Measurements from ENCODE around the gene CCDC167.
A peak's percentile ranks its signal among the peaks of the same experiment; 100 is the strongest.

The CCDC167 gene

DNA sequence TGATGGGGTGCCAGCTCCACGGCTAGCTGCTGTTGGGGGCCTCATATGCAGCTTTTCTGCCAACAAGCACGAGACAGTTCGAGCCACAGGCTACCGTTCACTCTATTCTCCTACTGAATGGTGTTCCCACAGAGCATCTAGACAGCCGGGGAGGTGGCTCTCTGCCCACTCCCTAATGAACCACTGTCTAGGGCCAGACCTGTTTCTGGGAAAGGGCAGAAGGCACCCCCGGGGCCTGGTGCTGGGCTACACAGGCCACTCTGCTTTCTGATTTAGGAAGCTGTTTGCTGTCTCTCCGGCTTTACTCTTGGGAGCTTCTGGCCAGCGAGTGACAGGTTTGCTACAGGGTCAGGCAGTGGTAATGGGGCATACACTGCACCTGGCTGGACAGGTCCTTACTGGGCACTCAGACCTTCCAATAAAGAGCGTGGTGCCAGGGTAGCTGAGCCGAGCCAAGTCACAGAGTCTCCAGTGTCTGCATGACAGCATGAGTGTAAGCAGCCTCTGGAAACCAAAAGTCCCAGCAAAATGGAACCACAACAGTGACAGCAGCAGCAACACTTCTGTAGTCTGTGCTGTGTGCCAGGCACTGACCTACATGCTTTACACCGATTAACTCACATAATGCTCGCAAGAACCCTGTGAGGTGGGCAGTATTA lies 8.4 kb downstream of the CCDC167 start:
- H3K9me3 ChIP-seq (ENCODE audit: control insufficient read depth, insufficient read depth, low read length): no peaks in the 10 kb centered on the region
- H3K4me2 ChIP-seq (ENCODE audit: low read length): no peak overlapping the region
- H3K79me2 ChIP-seq (ENCODE audit: control insufficient read depth, low read length): peaks cover 38% of the 10 kb centered on the region
- H3K27me3 ChIP-seq (ENCODE audit: control insufficient read depth, low read length): no peaks in the 10 kb centered on the region
- TF ChIP-seq, protein P1, sequence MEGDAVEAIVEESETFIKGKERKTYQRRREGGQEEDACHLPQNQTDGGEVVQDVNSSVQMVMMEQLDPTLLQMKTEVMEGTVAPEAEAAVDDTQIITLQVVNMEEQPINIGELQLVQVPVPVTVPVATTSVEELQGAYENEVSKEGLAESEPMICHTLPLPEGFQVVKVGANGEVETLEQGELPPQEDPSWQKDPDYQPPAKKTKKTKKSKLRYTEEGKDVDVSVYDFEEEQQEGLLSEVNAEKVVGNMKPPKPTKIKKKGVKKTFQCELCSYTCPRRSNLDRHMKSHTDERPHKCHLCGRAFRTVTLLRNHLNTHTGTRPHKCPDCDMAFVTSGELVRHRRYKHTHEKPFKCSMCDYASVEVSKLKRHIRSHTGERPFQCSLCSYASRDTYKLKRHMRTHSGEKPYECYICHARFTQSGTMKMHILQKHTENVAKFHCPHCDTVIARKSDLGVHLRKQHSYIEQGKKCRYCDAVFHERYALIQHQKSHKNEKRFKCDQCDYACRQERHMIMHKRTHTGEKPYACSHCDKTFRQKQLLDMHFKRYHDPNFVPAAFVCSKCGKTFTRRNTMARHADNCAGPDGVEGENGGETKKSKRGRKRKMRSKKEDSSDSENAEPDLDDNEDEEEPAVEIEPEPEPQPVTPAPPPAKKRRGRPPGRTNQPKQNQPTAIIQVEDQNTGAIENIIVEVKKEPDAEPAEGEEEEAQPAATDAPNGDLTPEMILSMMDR (IDR thresholded peaks at IDR 0.05; ENCODE audit: low read depth, low read length, poor library complexity, severe bottlenecking): no peak
- TF ChIP-seq EZH2phosphoT487 (IDR thresholded peaks at IDR 0.05; ENCODE audit: borderline replicate concordance, low read length): no peak
- no peaks in the 10 kb centered on the region for H3F3A ChIP-seq (ENCODE audit: control insufficient read depth, insufficient read depth)
- H3K4me1 ChIP-seq (ENCODE audit: control insufficient read depth, low read length): no peaks in the 10 kb centered on the region; the same call in 1 of the 2 replicates
- H3K27ac ChIP-seq (ENCODE audit: low read depth, low read length): no peak overlapping the region
- H3K4me3 ChIP-seq (ENCODE audit: low read length): no peak overlapping the region
- H3K9me2 ChIP-seq (replicated peaks; ENCODE audit: control insufficient read depth, low read length): no peaks in the 10 kb centered on the region
- H4K20me1 ChIP-seq (ENCODE audit: control insufficient read depth, insufficient read depth, low read depth, low read length): peaks cover 4% of the 10 kb centered on the region; the same call in 1 of the 2 replicates
- no peaks in the 10 kb centered on the region for H3K36me3 ChIP-seq (ENCODE audit: control insufficient read depth, low read length)

DNA sequence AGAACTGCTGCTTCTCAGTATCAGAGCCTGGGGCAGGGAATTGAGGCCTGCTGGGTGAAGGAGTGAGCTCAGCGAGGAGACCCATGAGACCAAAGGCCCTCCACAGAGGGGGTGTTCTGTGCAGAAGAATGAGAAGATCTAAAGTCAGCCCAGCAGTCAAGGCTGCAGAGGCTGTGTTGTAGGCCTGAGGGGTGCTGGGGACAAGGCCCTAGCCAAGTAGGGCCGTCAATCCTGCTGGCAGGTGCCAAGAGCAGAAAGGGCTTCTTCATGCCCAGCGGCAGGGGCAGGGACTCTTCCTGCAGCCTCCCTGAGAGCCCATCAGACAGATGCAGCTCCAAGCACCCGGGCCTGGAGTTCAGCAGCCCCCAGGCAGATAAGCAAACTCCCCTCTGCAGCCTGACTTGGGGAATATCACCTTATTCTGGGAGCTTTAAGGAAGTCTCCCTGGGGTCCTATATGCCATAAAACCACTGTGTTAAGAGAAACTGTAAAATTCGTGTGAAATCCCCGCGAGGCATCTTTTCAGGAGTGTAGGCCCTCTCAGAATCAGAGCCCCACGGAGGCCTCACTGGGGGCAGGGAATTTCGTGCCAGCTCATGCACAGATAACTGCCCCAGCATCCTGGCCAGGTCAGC lies 9.0 kb downstream of the CCDC167 start:
- no peaks in the 10 kb centered on the region for H3F3A ChIP-seq (ENCODE audit: control insufficient read depth, insufficient read depth)
- H3K9me2 ChIP-seq (replicated peaks; ENCODE audit: control insufficient read depth, low read length): no peaks in the 10 kb centered on the region
- no peak overlapping the region for H3K27ac ChIP-seq (ENCODE audit: low read depth, low read length)
- peaks cover 4% of the 10 kb centered on the region; the same call in 1 of the 2 replicates for H4K20me1 ChIP-seq (ENCODE audit: control insufficient read depth, insufficient read depth, low read depth, low read length)
- H3K79me2 ChIP-seq (ENCODE audit: control insufficient read depth, low read length): peaks cover 35% of the 10 kb centered on the region
- no peaks in the 10 kb centered on the region for H3K9me3 ChIP-seq (ENCODE audit: control insufficient read depth, insufficient read depth, low read length)
- no peaks in the 10 kb centered on the region for H3K27me3 ChIP-seq (ENCODE audit: control insufficient read depth, low read length)
- H3K36me3 ChIP-seq (ENCODE audit: control insufficient read depth, low read length): no peaks in the 10 kb centered on the region
- TF ChIP-seq EZH2phosphoT487 (IDR thresholded peaks at IDR 0.05; ENCODE audit: borderline replicate concordance, low read length): no peak
- TF ChIP-seq, protein P1 (IDR thresholded peaks at IDR 0.05; ENCODE audit: low read depth, low read length, poor library complexity, severe bottlenecking): no peak
- H3K4me1 ChIP-seq (ENCODE audit: control insufficient read depth, low read length): no peaks in the 10 kb centered on the region; the same call in 1 of the 2 replicates
- no peak overlapping the region for H3K4me3 ChIP-seq (ENCODE audit: low read length)
- no peak overlapping the region for H3K4me2 ChIP-seq (ENCODE audit: low read length)

DNA sequence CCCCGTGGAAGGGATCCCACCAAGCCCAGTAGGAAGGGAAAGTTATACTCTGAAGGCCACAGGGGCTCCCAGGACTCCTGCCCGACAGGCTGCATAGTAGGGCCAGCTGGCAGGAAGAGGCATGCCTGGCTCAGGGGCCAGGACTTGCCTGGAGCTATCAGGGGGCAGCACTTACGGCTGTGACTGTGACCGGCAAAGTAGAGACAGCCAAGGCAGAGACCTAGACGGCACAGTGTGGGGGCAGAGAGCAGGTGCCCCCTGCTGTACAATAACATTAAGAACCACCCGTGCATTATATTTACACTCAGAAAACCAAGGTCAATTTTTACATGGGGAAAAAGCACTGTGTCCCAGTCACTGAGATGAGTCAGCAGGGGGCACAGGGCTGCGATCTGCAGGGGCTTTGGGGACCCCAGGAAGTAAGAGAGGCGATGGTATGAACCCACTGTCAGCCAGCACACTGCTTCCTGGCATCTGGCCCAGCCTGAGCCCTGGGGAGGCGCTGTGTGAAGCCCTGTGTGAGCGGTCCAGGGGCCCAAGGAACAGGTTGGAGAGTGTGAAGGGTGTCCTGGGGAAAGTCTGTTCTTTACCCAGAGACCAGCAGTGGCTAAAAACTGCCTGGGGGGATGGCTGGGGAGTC lies 9.9 kb downstream of the CCDC167 start:
- H3F3A ChIP-seq (ENCODE audit: control insufficient read depth, insufficient read depth): no peaks in the 10 kb centered on the region
- TF ChIP-seq, protein P1 (IDR thresholded peaks at IDR 0.05; ENCODE audit: low read depth, low read length, poor library complexity, severe bottlenecking): peak; percentile 53
- TF ChIP-seq EZH2phosphoT487 (IDR thresholded peaks at IDR 0.05; ENCODE audit: borderline replicate concordance, low read length): no peak
- peaks cover 4% of the 10 kb centered on the region; the same call in 1 of the 2 replicates for H4K20me1 ChIP-seq (ENCODE audit: control insufficient read depth, insufficient read depth, low read depth, low read length)
- no peaks in the 10 kb centered on the region for H3K27me3 ChIP-seq (ENCODE audit: control insufficient read depth, low read length)
- peaks cover 28% of the 10 kb centered on the region for H3K79me2 ChIP-seq (ENCODE audit: control insufficient read depth, low read length)
- no peak overlapping the region for H3K4me3 ChIP-seq (ENCODE audit: low read length)
- H3K4me1 ChIP-seq (ENCODE audit: control insufficient read depth, low read length): no peaks in the 10 kb centered on the region; the same call in 1 of the 2 replicates
- H3K36me3 ChIP-seq (ENCODE audit: control insufficient read depth, low read length): no peaks in the 10 kb centered on the region
- H3K9me3 ChIP-seq (ENCODE audit: control insufficient read depth, insufficient read depth, low read length): no peaks in the 10 kb centered on the region
- H3K9me2 ChIP-seq (replicated peaks; ENCODE audit: control insufficient read depth, low read length): no peaks in the 10 kb centered on the region
- no peak overlapping the region for H3K4me2 ChIP-seq (ENCODE audit: low read length)
- H3K27ac ChIP-seq (ENCODE audit: low read depth, low read length): no peak overlapping the region
